Fibroblast of lung (primary cell): ENCODE measurements around the gene EIF4B. TPM values are rescaled to one million over a fixed set of nuclear protein-coding genes. Genes with fewer than 3 reads are reported as not detected.
"Not testable (repeated sequence)": the region's sequence is repeated elsewhere in the genome, so short reads cannot be mapped to it uniquely, and the experiment has no call there.

Source experiments
- DNase-seq, 2 donors: peaks; one replicate each; pipeline versions ENCODE4 v3.0.0 to v3.0.0-alpha.2; 2010; ENCODE audit warnings: low read depth in 2 of 2
- H2AFZ ChIP-seq: 2 replicates; pipeline ENCODE4 v1.5.1; 2012; ENCODE audit warnings: low read length, control low read depth, inconsistent platforms
- H3K27ac ChIP-seq: 2 replicates; pipeline ENCODE4 v1.5.1; 2011; ENCODE audit warnings: low read length, control low read depth; ENCODE audit not compliant: insufficient read depth
- H3K27me3 ChIP-seq: 2 replicates; pipeline ENCODE4 v1.5.1; 2011; ENCODE audit warnings: mild to moderate bottlenecking, low read length; ENCODE audit not compliant: control insufficient read depth, insufficient read depth
- H3K36me3 ChIP-seq: 2 replicates; pipeline ENCODE4 v1.5.1; 2011; ENCODE audit warnings: low read length; ENCODE audit not compliant: control insufficient read depth, insufficient read depth
- H3K4me1 ChIP-seq: 2 replicates; pipeline ENCODE4 v1.5.1; 2011; ENCODE audit warnings: low read length; ENCODE audit not compliant: control insufficient read depth, insufficient read depth; ENCODE audit errors: extremely low read depth
- H3K4me2 ChIP-seq: 2 replicates; pipeline ENCODE4 v1.5.1; 2011; ENCODE audit warnings: low read length, control low read depth; ENCODE audit not compliant: insufficient read depth; ENCODE audit errors: extremely low read depth
- H3K4me3 ChIP-seq, 4 experiments: fragments of 200-600 bp in 1 of 4; sonication (generic) in 1 of 4; replicated peaks in 1 of 4; 2 replicates each; pipeline ENCODE4 v1.5.1; 2011 to 2016; ENCODE audit warnings: low read length in 4 of 4, low read depth in 3 of 4, mild to moderate bottlenecking in 3 of 4, control low read depth in 2 of 4, inconsistent platforms in 1 of 4, mixed read lengths in 1 of 4; ENCODE audit not compliant: insufficient read depth in 1 of 4; ENCODE audit errors: control extremely low read depth in 1 of 4
- H3K79me2 ChIP-seq: 2 replicates; pipeline ENCODE4 v1.5.1; 2012; ENCODE audit warnings: mild to moderate bottlenecking, low read length, inconsistent platforms; ENCODE audit not compliant: control insufficient read depth, insufficient read depth
- H3K9ac ChIP-seq: 2 replicates; pipeline ENCODE4 v1.5.1; 2011; ENCODE audit warnings: mild to moderate bottlenecking, low read length, control low read depth; ENCODE audit not compliant: insufficient read depth
- H3K9me3 ChIP-seq: 2 replicates; pipeline ENCODE4 v1.5.1; 2012; ENCODE audit warnings: low read depth, low read length; ENCODE audit not compliant: control insufficient read depth, insufficient read depth
- H4K20me1 ChIP-seq: 2 replicates; pipeline ENCODE4 v1.5.1; 2011; ENCODE audit warnings: low read length; ENCODE audit not compliant: control insufficient read depth, insufficient read depth; ENCODE audit errors: extremely low read depth
- CTCF ChIP-seq, 2 donors: IDR thresholded peaks in 1 of 2; conservative IDR thresholded peaks in 1 of 2; 1 replicate in 1 of 2; 2 replicates in 1 of 2; pipeline ENCODE4 v1.5.1; 2011 to 2012; ENCODE audit warnings: low read length in 2 of 2, control low read depth in 1 of 2, inconsistent platforms in 1 of 2, low read depth in 1 of 2, mild to moderate bottlenecking in 1 of 2
- EZH2 ChIP-seq: IDR thresholded peaks from 2 replicates; pipeline ENCODE4 v1.5.1; 2012; ENCODE audit warnings: low read length, control low read depth, mild to moderate bottlenecking; ENCODE audit errors: missing control alignments
- polyA plus RNA-seq, 2 donors: library from polyadenylated mRNA; depleted of rRNA in 1 of 2; stranded (reverse) in 1 of 2; unstranded in 1 of 2; fragments of >200 nt; gene quantifications; 2 replicates each; pipeline ENCODE4 v1.2.1, GENCODE V29; 2011 to 2012; ENCODE audit warnings: missing spikeins in 1 of 2
- total RNA-seq: library from RNA; depleted of rRNA; stranded (reverse); fragments of >200 nt; gene quantifications from 2 replicates; pipeline ENCODE4 v1.2.1, GENCODE V29; 2014

EIF4B gene
- total and polyA plus RNA-seq, 2 donors (not counting 1 experiment from before 2014, with no cell fraction given): 466 to 1,180 TPM

- Histone ChIP-seq H3K27me3 (peaks cover 3% of the 10 kb centered on the region), H3K27ac (no peak overlapping the region), H3K4me1 (no peaks in the 10 kb centered on the region), H3K9me3 (no peaks in the 10 kb centered on the region), H3K79me2 (no peaks in the 10 kb centered on the region), H4K20me1 (no peaks in the 10 kb centered on the region), H3K36me3 (no peaks in the 10 kb centered on the region), H3K4me2 (no peak overlapping the region), H3K4me3 (no peak overlapping the region), H2AFZ (no peak overlapping the region), H3K9ac (no peak overlapping the region)
- DNase-seq: peak in 1 of 2 donors; percentile 63
- no peak for TF ChIP-seq EZH2
- no peak for TF ChIP-seq CTCF (conservative IDR thresholded peaks at IDR 0.05 in 1 of 2, IDR thresholded peaks at IDR 0.05 in 1 of 2; ENCODE audit: low read depth in 1 of 2, low read length in 2 of 2)
These were observed 16.1 kb upstream of the EIF4B start for GRCh38 chr12:52990206-52990605.

GRCh38 chr12:52992240-52992639, 14.0 kb upstream of the EIF4B start:
- H3K4me3 ChIP-seq, H3K4me1 ChIP-seq, H3K9me3 ChIP-seq, DNase-seq, H3K36me3 ChIP-seq, H3K27me3 ChIP-seq, H3K9ac ChIP-seq, H3K4me2 ChIP-seq, H3K79me2 ChIP-seq, H2AFZ ChIP-seq, H4K20me1 ChIP-seq, H3K27ac ChIP-seq: not testable (repeated sequence)

GRCh38 chr12:52992699-52993557, 13.3 kb upstream of the EIF4B start:
- no peak overlapping the region for H3K4me3 ChIP-seq

More at GRCh38 chr12:52992699-52993557, 13.3 kb upstream of the EIF4B start:
- Histone ChIP-seq H3K79me2 (no peaks in the 10 kb centered on the region), H3K27me3 (no peaks in the 10 kb centered on the region), H3K4me1 (no peaks in the 10 kb centered on the region), H3K9ac (no peak overlapping the region), H3K27ac (no peak overlapping the region), H3K4me2 (no peak overlapping the region), H4K20me1 (no peaks in the 10 kb centered on the region), H3K9me3 (no peaks in the 10 kb centered on the region), H2AFZ (no peak overlapping the region), H3K36me3 (no peaks in the 10 kb centered on the region)
- TF ChIP-seq EZH2: no peak
- no peak for TF ChIP-seq CTCF (conservative IDR thresholded peaks at IDR 0.05 in 1 of 2, IDR thresholded peaks at IDR 0.05 in 1 of 2; ENCODE audit: low read depth in 1 of 2, low read length in 2 of 2)
- peak in 1 of 2 donors; percentile 69 for DNase-seq
